Measurements from ENCODE around the gene WDR62.

GRCh38 chr19:36030264-36031148 is 24.2 kb upstream of the WDR62 start:
- TF ChIP-seq CTCF (IDR thresholded peaks at IDR 0.05) (no peak), POLR2A (IDR thresholded peaks at IDR 0.05) (no peak)

All from ovary (tissue), 3 donors.